Thoracic aorta (tissue), 2 donors: ENCODE results near the gene SDC1. TPM values are rescaled to one million over a fixed set of nuclear protein-coding genes. Genes with fewer than 3 reads are reported as not detected.

Source experiments
- ATAC-seq: fragments of 150-250 bp; one replicate; pipeline ENCODE4 v1.8.0; 2017; ENCODE audit warnings: low read depth; ENCODE audit not compliant: insufficient number of reproducible peaks, low FRiP score
- DNase-seq: peaks from one replicate; pipeline ENCODE4 v3.0.0-alpha.2; 2020; ENCODE audit warnings: low spot score
- H3K27ac ChIP-seq, 2 donors: fragments of 200-600 bp; sonication (generic); 1 replicate in 1 of 2; 2 replicates in 1 of 2; pipeline ENCODE4 v1.5.1; 2016; ENCODE audit warnings: mild to moderate bottlenecking in 2 of 2, moderate library complexity in 2 of 2
- H3K27me3 ChIP-seq: fragments of 200-600 bp; sonication (generic); replicated peaks from 2 replicates; pipeline ENCODE4 v1.6.0; 2016; ENCODE audit warnings: mild to moderate bottlenecking; ENCODE audit not compliant: insufficient read depth
- H3K36me3 ChIP-seq: fragments of 200-600 bp; sonication (generic); one replicate; pipeline ENCODE4 v1.5.1; 2016
- H3K4me1 ChIP-seq, 2 donors: fragments of 200-600 bp; sonication (generic); 1 replicate in 1 of 2; 2 replicates in 1 of 2; pipeline versions ENCODE4 v1.5.1 to v1.6.0; 2016; ENCODE audit warnings: low read depth in 2 of 2, mild to moderate bottlenecking in 1 of 2; ENCODE audit not compliant: control insufficient read depth in 1 of 2
- H3K4me3 ChIP-seq: fragments of 200-600 bp; sonication (generic); 2 replicates; pipeline ENCODE4 v1.5.1; 2016; ENCODE audit warnings: mild to moderate bottlenecking
- H3K9me3 ChIP-seq: fragments of 200-600 bp; sonication (generic); 2 replicates; pipeline ENCODE4 v1.5.1; 2016
- total RNA-seq, 2 donors: library from RNA; depleted of rRNA; stranded (reverse); fragments of >200 nt; gene quantifications; one replicate each; pipeline versions ENCODE4 v1.1.0 to v1.2.3, GENCODE V29; 2016
- TF ChIP-seq, protein P1 (sequence below): fragments of 200-600 bp; sonication (generic); IDR thresholded peaks from one replicate; pipeline ENCODE4 v1.5.1; 2019; ENCODE audit warnings: antibody characterized with exemption

Gene SDC1
- total RNA-seq, 2 donors from 2014 or later: 3.1 to 9.6 TPM

DNA sequence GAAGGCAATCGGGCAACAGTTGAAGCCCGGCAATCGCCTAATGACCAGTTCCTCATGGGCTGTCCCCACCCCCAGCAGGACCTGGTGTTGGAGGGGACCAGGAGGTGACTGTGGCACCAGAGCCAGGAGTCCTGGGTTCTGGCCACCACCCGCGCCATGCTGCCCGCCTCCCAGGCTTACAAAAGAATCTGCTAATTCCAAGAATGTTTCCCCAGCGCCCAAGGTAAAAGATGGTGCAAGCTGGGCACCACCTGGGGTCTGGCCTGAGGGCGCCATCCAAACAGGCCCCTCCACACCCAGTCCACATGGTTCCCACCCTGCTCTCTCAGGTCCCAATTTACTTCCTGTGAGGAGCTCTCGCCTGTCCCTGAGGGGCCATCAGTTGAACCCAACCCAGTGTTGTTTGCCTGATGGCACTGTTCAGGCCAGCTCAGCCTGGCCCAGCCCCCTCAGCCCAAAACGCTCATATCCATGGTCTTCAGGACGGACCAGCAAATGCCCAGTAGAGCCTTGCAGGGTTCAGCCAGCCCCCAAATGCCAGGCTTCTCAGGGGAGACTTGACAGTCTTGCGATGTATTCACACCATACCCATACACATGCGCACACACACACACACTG lies 5.1 kb downstream of the SDC1 start:
- TF ChIP-seq, protein P1, sequence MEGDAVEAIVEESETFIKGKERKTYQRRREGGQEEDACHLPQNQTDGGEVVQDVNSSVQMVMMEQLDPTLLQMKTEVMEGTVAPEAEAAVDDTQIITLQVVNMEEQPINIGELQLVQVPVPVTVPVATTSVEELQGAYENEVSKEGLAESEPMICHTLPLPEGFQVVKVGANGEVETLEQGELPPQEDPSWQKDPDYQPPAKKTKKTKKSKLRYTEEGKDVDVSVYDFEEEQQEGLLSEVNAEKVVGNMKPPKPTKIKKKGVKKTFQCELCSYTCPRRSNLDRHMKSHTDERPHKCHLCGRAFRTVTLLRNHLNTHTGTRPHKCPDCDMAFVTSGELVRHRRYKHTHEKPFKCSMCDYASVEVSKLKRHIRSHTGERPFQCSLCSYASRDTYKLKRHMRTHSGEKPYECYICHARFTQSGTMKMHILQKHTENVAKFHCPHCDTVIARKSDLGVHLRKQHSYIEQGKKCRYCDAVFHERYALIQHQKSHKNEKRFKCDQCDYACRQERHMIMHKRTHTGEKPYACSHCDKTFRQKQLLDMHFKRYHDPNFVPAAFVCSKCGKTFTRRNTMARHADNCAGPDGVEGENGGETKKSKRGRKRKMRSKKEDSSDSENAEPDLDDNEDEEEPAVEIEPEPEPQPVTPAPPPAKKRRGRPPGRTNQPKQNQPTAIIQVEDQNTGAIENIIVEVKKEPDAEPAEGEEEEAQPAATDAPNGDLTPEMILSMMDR: no peak
- Histone ChIP-seq H3K9me3 (no peaks in the 10 kb centered on the region), H3K27me3 (no peaks in the 10 kb centered on the region), H3K4me3 (no peak overlapping the region), H3K27ac (no peak overlapping the region), H3K36me3 (no peaks in the 10 kb centered on the region), H3K4me1 (peaks cover 0 to 15% of the 10 kb centered on the region in 2 donors)
- ATAC-seq (no peak), DNase-seq (no peak)

- TF ChIP-seq, protein P1: no peak
- Histone ChIP-seq H3K9me3 (no peaks in the 10 kb centered on the region), H3K36me3 (no peaks in the 10 kb centered on the region), H3K27me3 (no peaks in the 10 kb centered on the region), H3K4me3 (no peak overlapping the region), H3K4me1 (peaks cover 0 to 8% of the 10 kb centered on the region in 2 donors), H3K27ac (no peak overlapping the region)
- ATAC-seq (no peak), DNase-seq (no peak)
Measured at GRCh38 chr2:20218331-20219320, 6.3 kb downstream of the SDC1 start.

DNA sequence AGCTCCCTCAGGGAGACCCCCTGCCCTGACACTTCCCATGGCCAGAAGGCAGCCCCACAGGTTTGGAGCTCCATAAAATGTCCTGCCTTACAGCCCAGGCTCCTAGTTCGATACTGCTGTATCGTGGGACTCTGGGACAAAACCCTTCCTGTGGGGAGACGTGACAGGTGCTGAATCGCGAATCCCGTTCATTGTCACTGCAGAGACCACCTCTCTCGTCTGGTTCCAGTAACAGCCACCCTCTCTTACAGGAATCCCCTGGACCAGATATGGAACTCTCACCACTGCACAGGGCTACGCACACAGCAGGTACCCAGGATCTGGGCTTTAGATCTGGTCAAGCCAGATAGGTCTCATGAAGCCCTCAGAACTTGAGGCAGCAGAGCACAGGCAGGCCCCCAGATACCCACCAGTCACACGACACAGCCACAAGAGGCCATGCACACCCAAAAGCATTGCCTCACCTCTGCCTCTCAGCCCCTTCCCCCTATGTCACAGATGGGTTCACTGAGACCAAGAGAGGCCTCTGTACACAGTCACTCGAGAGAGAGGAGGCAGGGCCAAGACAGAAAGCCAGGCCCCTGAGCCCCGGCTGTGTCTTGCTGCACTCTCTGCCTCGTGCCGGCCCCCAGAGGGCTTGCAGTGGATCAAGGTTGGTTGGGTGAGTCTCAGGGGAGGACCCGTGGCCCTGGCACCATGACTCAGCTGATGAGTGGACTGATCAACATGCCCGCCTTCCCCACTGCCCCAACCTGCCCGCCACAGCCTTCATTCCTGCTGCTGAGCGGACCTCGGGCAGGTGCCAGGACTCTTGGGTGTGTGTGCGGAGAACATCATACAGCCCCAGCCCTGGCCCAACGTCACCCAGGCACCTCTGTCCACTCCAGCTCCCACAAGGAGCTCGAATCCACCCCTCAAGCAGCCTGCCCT lies 7.6 kb downstream of the SDC1 start:
- Histone ChIP-seq H3K9me3 (no peaks in the 10 kb centered on the region), H3K36me3 (no peaks in the 10 kb centered on the region), H3K27ac (no peak overlapping the region), H3K4me3 (no peak overlapping the region), H3K4me1 (no peaks in the 10 kb centered on the region), H3K27me3 (no peaks in the 10 kb centered on the region)
- no peak for DNase-seq
- no peak for ATAC-seq
- TF ChIP-seq, protein P1: no peak

- Histone ChIP-seq H3K4me1 (no peaks in the 10 kb centered on the region), H3K36me3 (no peaks in the 10 kb centered on the region), H3K9me3 (no peaks in the 10 kb centered on the region), H3K4me3 (no peak overlapping the region), H3K27me3 (no peaks in the 10 kb centered on the region), H3K27ac (no peak overlapping the region)
- TF ChIP-seq, protein P1: no peak
- DNase-seq (no peak), ATAC-seq (no peak)
Measured at GRCh38 chr2:20216130-20217025, 8.6 kb downstream of the SDC1 start.
